Measurements from ENCODE around the gene RUNX2.

GRCh38 chr6:45455408-45455807 is 127.3 kb downstream of the RUNX2 start:
- TF ChIP-seq POLR2A (IDR thresholded peaks at IDR 0.05) (no peak), CTCF (IDR thresholded peaks at IDR 0.05) (no peak)

Measured in testis (tissue), 2 donors.